Activated CD4-positive, alpha-beta memory T cell treated with anti-CD3 and anti-CD28 coated beads for 36 hours (primary cell): ENCODE measurements around the gene PIEZO1. TPM values are rescaled to one million over a fixed set of nuclear protein-coding genes. Genes with fewer than 3 reads are reported as not detected.

Experiments used
- CTCF ChIA-PET: fragments of 350-600 bp; sonication (Branson Sonifier 250); formaldehyde crosslinking; loops from one replicate; lab custom pipeline; 2021; ENCODE audit warnings: antibody characterized with exemption, inconsistent platforms; lab: Charles Lee
- POLR2A ChIA-PET: fragments of 350-600 bp; sonication (Branson Sonifier 250); formaldehyde crosslinking; loops from one replicate; lab custom pipeline; 2021; ENCODE audit warnings: antibody characterized with exemption; lab: Charles Lee
- DNase-seq: peaks from one replicate; pipeline ENCODE4 v3.0.0-alpha.2; 2020
- H3K27ac Mint-ChIP-seq: one replicate; pipeline ENCODE4 v1.8.0; 2021; ENCODE audit warnings: mixed read lengths
- H3K27me3 Mint-ChIP-seq: one replicate; pipeline ENCODE4 v1.8.0; 2021; ENCODE audit warnings: mixed read lengths
- H3K36me3 Mint-ChIP-seq: one replicate; pipeline ENCODE4 v1.8.0; 2021; ENCODE audit warnings: mixed read lengths
- H3K4me1 Mint-ChIP-seq: one replicate; pipeline ENCODE4 v1.8.0; 2021; ENCODE audit warnings: low read depth, mixed read lengths
- H3K4me3 Mint-ChIP-seq: one replicate; pipeline ENCODE4 v1.8.0; 2021; ENCODE audit warnings: mild to moderate bottlenecking, mixed read lengths
- H3K9me3 Mint-ChIP-seq: one replicate; pipeline ENCODE4 v1.8.0; 2021; ENCODE audit warnings: mixed read lengths
- intact Hi-C: fragments of 100-400 bp; cut with micrococcal nuclease; formaldehyde crosslinking; loops from one replicate; pipeline ENCODE4 v1.15.1; 2023
- total RNA-seq, 2 experiments: library from RNA; stranded (reverse); gene quantifications; one replicate each; pipeline ENCODE4 v1.2.3, GENCODE V29; 2021

The PIEZO1 gene
- total RNA-seq, 2 experiments from 2014 or later: 221 to 234 TPM

GRCh38 chr16:88761830-88762229 lies 23.2 kb downstream of the PIEZO1 start:
- ChIA-PET CTCF (interaction anchor here (1.2 to 2.2 kb wide), 2 partner anchors 19 to 24 kb away, joined by 4 to 7 read pairs; no protein-coding TSS in a partner anchor), POLR2A (interaction anchor here (1.1 to 1.4 kb wide), 2 partner anchors 20 to 41 kb away, joined by 3 to 4 read pairs; partner anchors contain the start of gene CDT1)
- Mint-ChIP-seq H3K4me1 (peaks cover 41% of the 10 kb centered on the region), H3K27ac (no peak overlapping the region), H3K36me3 (no peaks in the 10 kb centered on the region), H3K27me3 (no peaks in the 10 kb centered on the region), H3K4me3 (no peak overlapping the region), H3K9me3 (no peaks in the 10 kb centered on the region)
- no peak for DNase-seq
- intact Hi-C loops: no loop called here

GRCh38 chr16:88761143-88761534 lies 23.9 kb downstream of the PIEZO1 start:
- DNase-seq: no peak
- peaks cover 37% of the 10 kb centered on the region for H3K4me1 Mint-ChIP-seq
- no peak overlapping the region for H3K27ac Mint-ChIP-seq
- no peak overlapping the region for H3K4me3 Mint-ChIP-seq
- CTCF ChIA-PET: interaction anchor here (2.2 to 4.0 kb wide), 2 partner anchors 18 to 24 kb away, joined by 7 to 35 read pairs; no protein-coding TSS in a partner anchor
- POLR2A ChIA-PET: no interaction called here
- H3K36me3 Mint-ChIP-seq: no peaks in the 10 kb centered on the region
- H3K9me3 Mint-ChIP-seq: no peaks in the 10 kb centered on the region
- H3K27me3 Mint-ChIP-seq: no peaks in the 10 kb centered on the region
- intact Hi-C loops: no loop called here

- POLR2A ChIA-PET: interaction anchor here (1.5 kb wide), 1 partner anchor 21 kb away, joined by 5 read pairs; no protein-coding TSS in a partner anchor
- H3K4me1 Mint-ChIP-seq: peaks cover 33% of the 10 kb centered on the region
- no peak overlapping the region for H3K4me3 Mint-ChIP-seq
- intact Hi-C loops: no loop called here
- H3K27me3 Mint-ChIP-seq: no peaks in the 10 kb centered on the region
- CTCF ChIA-PET: interaction anchor here (0.7 to 4.0 kb wide), 3 partner anchors 17 to 80 kb away, joined by 4 to 35 read pairs (median 7); no protein-coding TSS in a partner anchor
- no peaks in the 10 kb centered on the region for H3K36me3 Mint-ChIP-seq
- H3K27ac Mint-ChIP-seq: peak overlapping the region; percentile 8
- DNase-seq: no peak
- H3K9me3 Mint-ChIP-seq: no peaks in the 10 kb centered on the region
Measured at GRCh38 chr16:88760424-88761142, 24.4 kb downstream of the PIEZO1 start.

- H3K27ac Mint-ChIP-seq: peak overlapping the region; percentile 8
- no peak overlapping the region for H3K4me3 Mint-ChIP-seq
- no peaks in the 10 kb centered on the region for H3K36me3 Mint-ChIP-seq
- intact Hi-C loops: no loop called here
- DNase-seq: no peak
- no peaks in the 10 kb centered on the region for H3K27me3 Mint-ChIP-seq
- no peaks in the 10 kb centered on the region for H3K9me3 Mint-ChIP-seq
- ChIA-PET CTCF (interaction anchor here (0.7 to 4.0 kb wide), 6 partner anchors 17 to 80 kb away, joined by 3 to 35 read pairs (median 6); no protein-coding TSS in a partner anchor), POLR2A (interaction anchor here (0.9 to 1.5 kb wide), 2 partner anchors 10 to 21 kb away, joined by 3 to 5 read pairs; no protein-coding TSS in a partner anchor)
- H3K4me1 Mint-ChIP-seq: peaks cover 31% of the 10 kb centered on the region
Measured at GRCh38 chr16:88759976-88760350, 25.1 kb downstream of the PIEZO1 start.

GRCh38 chr16:88759245-88759975 lies 25.6 kb downstream of the PIEZO1 start:
- peak overlapping the region; percentile 18 for H3K4me3 Mint-ChIP-seq
- ChIA-PET POLR2A (interaction anchor here (0.9 to 1.5 kb wide), 2 partner anchors 11 to 22 kb away, joined by 3 to 5 read pairs; no protein-coding TSS in a partner anchor), CTCF (interaction anchor here (1.1 to 4.0 kb wide), 5 partner anchors 16 to 72 kb away, joined by 3 to 35 read pairs (median 8); no protein-coding TSS in a partner anchor)
- H3K9me3 Mint-ChIP-seq: no peaks in the 10 kb centered on the region
- no peaks in the 10 kb centered on the region for H3K36me3 Mint-ChIP-seq
- DNase-seq: peak; percentile 72
- peaks cover 31% of the 10 kb centered on the region for H3K4me1 Mint-ChIP-seq
- peak overlapping the region; percentile 61 for H3K27ac Mint-ChIP-seq
- H3K27me3 Mint-ChIP-seq: no peaks in the 10 kb centered on the region
- intact Hi-C loops: no loop called here

GRCh38 chr16:88758944-88759244 lies 26.1 kb downstream of the PIEZO1 start:
- CTCF ChIA-PET: interaction anchor here (1.1 to 4.0 kb wide), 5 partner anchors 16 to 71 kb away, joined by 3 to 35 read pairs (median 8); no protein-coding TSS in a partner anchor
- no peaks in the 10 kb centered on the region for H3K9me3 Mint-ChIP-seq

GRCh38 chr16:88758227-88758943 lies 26.6 kb downstream of the PIEZO1 start:
- intact Hi-C loops: no loop called here
- peaks cover 32% of the 10 kb centered on the region for H3K4me1 Mint-ChIP-seq
- H3K9me3 Mint-ChIP-seq: no peaks in the 10 kb centered on the region
- no peaks in the 10 kb centered on the region for H3K27me3 Mint-ChIP-seq
- ChIA-PET POLR2A (no interaction called here), CTCF (interaction anchor here (1.2 to 4.0 kb wide), 3 partner anchors 15 to 24 kb away, joined by 8 to 35 read pairs (median 9); no protein-coding TSS in a partner anchor)
- H3K27ac Mint-ChIP-seq: peak overlapping the region; percentile 61
- DNase-seq: no peak
- no peak overlapping the region for H3K4me3 Mint-ChIP-seq
- no peaks in the 10 kb centered on the region for H3K36me3 Mint-ChIP-seq

More at GRCh38 chr16:88758944-88759244, 26.1 kb downstream of the PIEZO1 start:
- POLR2A ChIA-PET: interaction anchor here (1.5 kb wide), 1 partner anchor 23 kb away, joined by 5 read pairs; no protein-coding TSS in a partner anchor
- Mint-ChIP-seq H3K27me3 (no peaks in the 10 kb centered on the region), H3K4me3 (no peak overlapping the region), H3K36me3 (no peaks in the 10 kb centered on the region), H3K4me1 (peaks cover 31% of the 10 kb centered on the region), H3K27ac (peak overlapping the region; percentile 61)
- intact Hi-C loops: no loop called here
- no peak for DNase-seq

GRCh38 chr16:88755745-88756443 lies 29.1 kb downstream of the PIEZO1 start:
- intact Hi-C loops: no loop called here
- Mint-ChIP-seq H3K27me3 (no peaks in the 10 kb centered on the region), H3K4me1 (peaks cover 29% of the 10 kb centered on the region), H3K36me3 (peaks cover 4% of the 10 kb centered on the region), H3K27ac (no peak overlapping the region), H3K4me3 (no peak overlapping the region), H3K9me3 (no peaks in the 10 kb centered on the region)
- no peak for DNase-seq
- POLR2A ChIA-PET: interaction anchor here (0.8 kb wide), 1 partner anchor 41 kb away, joined by 3 read pairs; no protein-coding TSS in a partner anchor
- CTCF ChIA-PET: interaction anchor here (1.4 kb wide), 1 partner anchor 19 kb away, joined by 6 read pairs; no protein-coding TSS in a partner anchor

- intact Hi-C loops: no loop called here
- Mint-ChIP-seq H3K36me3 (peaks cover 4% of the 10 kb centered on the region), H3K4me1 (peaks cover 24% of the 10 kb centered on the region), H3K27ac (no peak overlapping the region), H3K4me3 (no peak overlapping the region), H3K9me3 (no peaks in the 10 kb centered on the region), H3K27me3 (no peaks in the 10 kb centered on the region)
- ChIA-PET POLR2A (interaction anchor here (0.8 kb wide), 1 partner anchor 41 kb away, joined by 3 read pairs; no protein-coding TSS in a partner anchor), CTCF (interaction anchor here (1.4 to 1.6 kb wide), 2 partner anchors 10 to 18 kb away, joined by 5 to 6 read pairs; no protein-coding TSS in a partner anchor)
- no peak for DNase-seq
Measured at GRCh38 chr16:88754912-88755744, 29.9 kb downstream of the PIEZO1 start.
